Uterus (tissue), 4 donors: ENCODE results near the gene LGALS4. TPM values are rescaled to one million over a fixed set of nuclear protein-coding genes. Genes with fewer than 3 reads are reported as not detected.

Experiments used
- DNase-seq, 2 donors: peaks; one replicate each; pipeline ENCODE4 v3.0.0-alpha.2; 2019 to 2020
- H3K27ac ChIP-seq, 2 donors: fragments of 200-600 bp; sonication (generic); 1 replicate in 1 of 2; 2 replicates in 1 of 2; pipeline ENCODE4 v1.5.1; 2016 to 2018
- H3K27me3 ChIP-seq, 2 donors: fragments of 200-600 bp; sonication (generic); one replicate each; pipeline ENCODE4 v1.5.1; 2018 to 2019; ENCODE audit warnings: control low read depth in 1 of 2
- H3K36me3 ChIP-seq, 2 donors: fragments of 200-600 bp; sonication (generic); one replicate each; pipeline ENCODE4 v1.5.1; 2019; ENCODE audit warnings: control low read depth in 1 of 2
- H3K4me1 ChIP-seq, 2 donors: fragments of 200-600 bp; sonication (generic); one replicate each; pipeline ENCODE4 v1.5.1; 2018 to 2019; ENCODE audit warnings: control low read depth in 1 of 2
- H3K4me3 ChIP-seq, 2 donors: fragments of 200-600 bp; sonication (generic); 1 replicate in 1 of 2; 2 replicates in 1 of 2; pipeline ENCODE4 v1.5.1; 2018 to 2019; ENCODE audit warnings: mild to moderate bottlenecking in 1 of 2
- H3K9me3 ChIP-seq, 2 donors: fragments of 200-600 bp; sonication (generic); one replicate each; pipeline ENCODE4 v1.5.1; 2019; ENCODE audit warnings: control low read depth in 1 of 2
- POLR2A ChIP-seq, 2 donors: fragments of 450-650 bp; IDR thresholded peaks; one replicate each; pipeline ENCODE4 v1.6.1; 2016; ENCODE audit warnings: antibody characterized with exemption in 2 of 2, mild to moderate bottlenecking in 1 of 2, moderate library complexity in 1 of 2
- intact Hi-C: fragments of 100-400 bp; cut with DNase I; formaldehyde crosslinking; loops from one replicate; pipeline ENCODE4 v1.15.1; 2023; ENCODE audit warnings: low total_unique reads
- total RNA-seq, 4 donors: library from RNA; depleted of rRNA in 3 of 4; stranded (reverse); fragments of >200 nt in 3 of 4; gene quantifications; one replicate each; pipeline versions ENCODE4 v1.1.0 to v1.2.4, GENCODE V29; 2014 to 2023
- TF ChIP-seq, protein P1 (sequence below), 4 experiments: fragments of 200-600 bp in 2 of 4; fragments of 450-650 bp in 2 of 4; sonication (generic) in 2 of 4; IDR thresholded peaks; one replicate each; pipeline ENCODE4 v1.5.1; 2016 to 2019; ENCODE audit warnings: antibody characterized with exemption in 4 of 4, mild to moderate bottlenecking in 2 of 4, moderate library complexity in 1 of 4
- donor health status: DM: yes; HTN: yes; CAD: no.

The LGALS4 gene
- total RNA-seq, 4 donors from 2014 or later = 0.51 to 4.7 (median 3.6) TPM; not detected in 1

DNA sequence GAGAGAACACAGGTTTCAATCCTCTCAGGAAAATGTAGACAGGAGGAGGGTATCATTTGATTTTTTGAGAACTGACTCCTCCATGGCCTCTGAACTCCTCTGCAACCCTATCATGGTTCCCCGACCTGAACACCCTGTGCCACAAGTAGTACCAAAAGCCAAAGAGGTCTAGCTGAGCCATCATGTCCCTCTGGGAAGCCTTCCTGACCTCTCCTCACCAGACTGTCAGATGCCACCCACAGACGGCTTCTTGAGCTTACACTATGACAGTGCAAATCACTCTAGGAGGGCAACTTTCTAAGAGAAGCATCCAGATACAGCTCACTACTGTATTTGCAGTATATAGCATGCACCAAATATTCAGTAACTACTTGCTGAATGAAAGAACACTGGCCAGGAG lies 33.4 kb upstream of the LGALS4 start:
- Histone ChIP-seq H3K27ac (no peak overlapping the region), H3K4me3 (no peak overlapping the region), H3K27me3 (no peaks in the 10 kb centered on the region), H3K4me1 (peaks cover 9 to 20% of the 10 kb centered on the region in 2 donors), H3K9me3 (no peaks in the 10 kb centered on the region), H3K36me3 (no peaks in the 10 kb centered on the region)
- intact Hi-C loops = no loop called here
- TF ChIP-seq, protein P1, sequence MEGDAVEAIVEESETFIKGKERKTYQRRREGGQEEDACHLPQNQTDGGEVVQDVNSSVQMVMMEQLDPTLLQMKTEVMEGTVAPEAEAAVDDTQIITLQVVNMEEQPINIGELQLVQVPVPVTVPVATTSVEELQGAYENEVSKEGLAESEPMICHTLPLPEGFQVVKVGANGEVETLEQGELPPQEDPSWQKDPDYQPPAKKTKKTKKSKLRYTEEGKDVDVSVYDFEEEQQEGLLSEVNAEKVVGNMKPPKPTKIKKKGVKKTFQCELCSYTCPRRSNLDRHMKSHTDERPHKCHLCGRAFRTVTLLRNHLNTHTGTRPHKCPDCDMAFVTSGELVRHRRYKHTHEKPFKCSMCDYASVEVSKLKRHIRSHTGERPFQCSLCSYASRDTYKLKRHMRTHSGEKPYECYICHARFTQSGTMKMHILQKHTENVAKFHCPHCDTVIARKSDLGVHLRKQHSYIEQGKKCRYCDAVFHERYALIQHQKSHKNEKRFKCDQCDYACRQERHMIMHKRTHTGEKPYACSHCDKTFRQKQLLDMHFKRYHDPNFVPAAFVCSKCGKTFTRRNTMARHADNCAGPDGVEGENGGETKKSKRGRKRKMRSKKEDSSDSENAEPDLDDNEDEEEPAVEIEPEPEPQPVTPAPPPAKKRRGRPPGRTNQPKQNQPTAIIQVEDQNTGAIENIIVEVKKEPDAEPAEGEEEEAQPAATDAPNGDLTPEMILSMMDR (IDR thresholded peaks at IDR 0.05) = no peak
- TF ChIP-seq POLR2A (IDR thresholded peaks at IDR 0.05) = no peak
- DNase-seq = no peak

DNA sequence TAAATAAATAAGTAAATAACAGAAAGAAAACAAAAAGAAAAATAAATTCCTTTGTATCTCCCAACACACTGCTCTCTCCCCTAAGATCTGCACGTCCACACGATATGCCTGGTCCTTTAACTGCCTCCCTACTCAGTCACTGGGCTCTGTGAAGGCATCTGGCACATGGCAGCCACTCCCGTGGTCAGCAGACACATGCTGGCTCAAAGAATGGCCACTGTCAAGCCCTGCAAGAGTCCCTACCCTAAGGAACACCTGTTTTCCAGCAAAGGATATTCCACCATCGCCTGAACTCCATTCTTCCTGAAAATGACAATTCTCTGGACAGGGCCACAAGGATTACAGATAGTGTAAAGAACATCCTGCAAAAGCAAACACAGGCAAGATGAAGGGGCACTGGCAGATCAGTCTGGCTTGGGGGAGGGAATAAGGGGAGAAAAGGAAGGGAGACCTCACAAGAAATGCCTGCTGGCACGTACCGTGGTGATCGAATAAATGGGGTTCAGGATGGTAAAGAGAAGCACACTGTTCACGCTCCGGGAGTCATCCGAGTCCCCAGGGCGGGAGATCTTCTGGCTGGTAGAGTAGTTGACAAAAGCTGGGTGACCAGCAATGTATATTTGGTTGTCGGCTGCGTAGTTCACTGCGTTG lies 32.8 kb upstream of the LGALS4 start:
- no peak overlapping the region for H3K4me3 ChIP-seq
- TF ChIP-seq POLR2A (IDR thresholded peaks at IDR 0.05) = no peak
- TF ChIP-seq, protein P1 (IDR thresholded peaks at IDR 0.05) = no peak
- no peaks in the 10 kb centered on the region for H3K36me3 ChIP-seq
- H3K9me3 ChIP-seq = no peaks in the 10 kb centered on the region
- DNase-seq = no peak
- no peaks in the 10 kb centered on the region for H3K27me3 ChIP-seq
- peaks cover 9 to 18% of the 10 kb centered on the region in 2 donors for H3K4me1 ChIP-seq
- intact Hi-C loops = no loop called here
- no peak overlapping the region for H3K27ac ChIP-seq

DNA sequence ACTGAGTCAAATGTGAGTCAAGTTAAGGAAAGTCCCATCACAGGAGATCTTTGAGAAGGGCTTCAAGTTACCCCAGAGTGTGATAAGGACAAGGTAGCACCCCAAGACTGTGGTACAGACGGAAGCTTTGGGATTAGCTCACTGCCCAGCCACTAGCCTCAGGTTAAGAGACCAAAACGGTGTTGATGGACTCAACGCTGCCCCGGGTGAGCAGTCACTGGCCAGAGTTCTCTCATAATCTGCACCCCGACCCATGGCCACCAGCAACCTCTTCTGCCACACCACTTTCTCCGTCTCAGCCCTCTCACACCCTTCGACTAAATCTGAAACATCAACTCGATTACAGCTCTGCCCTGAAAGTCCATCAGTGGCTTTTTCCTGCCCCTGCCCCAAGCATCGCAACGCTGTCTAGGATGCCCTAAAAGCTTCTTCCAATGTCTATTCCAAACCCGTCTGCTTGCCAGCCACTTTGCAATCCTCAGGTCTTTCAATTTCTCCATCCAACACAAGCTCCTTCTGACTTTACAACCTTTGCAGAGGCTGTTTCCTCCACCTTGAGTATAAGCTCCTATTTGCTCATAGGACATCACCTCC lies 31.4 kb upstream of the LGALS4 start:
- no peaks in the 10 kb centered on the region for H3K36me3 ChIP-seq
- intact Hi-C loops = no loop called here
- H3K4me3 ChIP-seq = no peak overlapping the region
- peaks cover 9 to 18% of the 10 kb centered on the region in 2 donors for H3K4me1 ChIP-seq
- TF ChIP-seq POLR2A (IDR thresholded peaks at IDR 0.05) = no peak
- TF ChIP-seq, protein P1 (IDR thresholded peaks at IDR 0.05) = no peak
- no peak for DNase-seq
- no peaks in the 10 kb centered on the region for H3K27me3 ChIP-seq
- no peak overlapping the region for H3K27ac ChIP-seq
- H3K9me3 ChIP-seq = no peaks in the 10 kb centered on the region

DNA sequence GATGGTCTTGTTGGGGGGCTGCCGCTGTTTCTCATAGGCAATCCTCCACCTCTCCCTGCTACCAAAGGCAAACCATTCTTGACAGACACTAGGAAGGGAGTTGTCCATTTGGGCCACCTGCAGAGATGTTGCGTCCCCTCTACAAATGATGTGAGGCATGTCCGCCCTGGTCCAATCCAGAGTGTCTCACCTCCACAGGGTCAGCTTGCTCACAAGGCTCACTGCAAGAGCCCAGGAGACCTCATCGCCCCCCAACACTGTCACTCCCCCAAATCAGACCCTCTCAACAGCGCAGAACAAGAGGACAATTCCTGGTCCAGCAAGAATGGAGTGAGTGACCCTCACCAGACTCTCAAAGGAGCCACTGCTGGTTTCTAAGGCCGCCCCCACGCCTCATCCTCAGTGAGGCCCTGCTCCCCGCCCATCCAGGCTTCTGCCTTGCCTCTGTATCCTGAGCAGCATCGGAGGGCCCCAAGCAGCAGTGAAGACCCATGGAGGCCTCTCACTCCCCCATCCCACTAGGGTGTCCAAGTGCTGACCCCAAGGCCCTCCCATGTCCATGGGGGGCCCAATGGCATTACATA lies 30.5 kb upstream of the LGALS4 start:
- Histone ChIP-seq H3K4me3 (no peak overlapping the region), H3K9me3 (no peaks in the 10 kb centered on the region), H3K4me1 (peaks cover 9 to 13% of the 10 kb centered on the region in 2 donors), H3K27ac (no peak overlapping the region), H3K36me3 (no peaks in the 10 kb centered on the region), H3K27me3 (no peaks in the 10 kb centered on the region)
- TF ChIP-seq, protein P1 (IDR thresholded peaks at IDR 0.05) = no peak
- no peak for TF ChIP-seq POLR2A (IDR thresholded peaks at IDR 0.05)
- no peak for DNase-seq
- intact Hi-C loops = no loop called here
